ENCODE data around the gene PRKAB2.
"Not testable (repeated sequence)": the region's sequence is repeated elsewhere in the genome, so short reads cannot be mapped to it uniquely, and the experiment has no call there.

Gene PRKAB2

DNA sequence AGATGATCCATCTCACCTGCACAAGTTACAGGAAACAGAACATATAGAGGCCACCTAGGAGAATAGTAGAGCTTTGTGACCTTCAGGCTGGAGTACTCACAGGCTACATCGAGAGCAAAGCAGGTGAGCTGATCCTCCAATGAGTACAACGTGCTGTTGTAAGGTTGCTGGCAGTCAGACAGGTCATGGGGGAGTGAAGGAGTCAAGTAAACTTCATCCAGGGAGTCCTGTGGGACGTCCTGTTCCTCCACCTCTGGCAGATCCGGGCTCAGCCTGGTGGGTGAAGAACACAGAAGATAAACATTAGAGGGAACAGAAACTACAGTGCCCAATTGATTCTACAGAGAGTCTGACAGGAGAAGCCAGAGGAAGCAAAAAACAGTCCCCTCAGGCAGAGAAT lies 62.5 kb downstream of the PRKAB2 start:
- no peak for DNase-seq (ENCODE audit: low read depth)

DNA sequence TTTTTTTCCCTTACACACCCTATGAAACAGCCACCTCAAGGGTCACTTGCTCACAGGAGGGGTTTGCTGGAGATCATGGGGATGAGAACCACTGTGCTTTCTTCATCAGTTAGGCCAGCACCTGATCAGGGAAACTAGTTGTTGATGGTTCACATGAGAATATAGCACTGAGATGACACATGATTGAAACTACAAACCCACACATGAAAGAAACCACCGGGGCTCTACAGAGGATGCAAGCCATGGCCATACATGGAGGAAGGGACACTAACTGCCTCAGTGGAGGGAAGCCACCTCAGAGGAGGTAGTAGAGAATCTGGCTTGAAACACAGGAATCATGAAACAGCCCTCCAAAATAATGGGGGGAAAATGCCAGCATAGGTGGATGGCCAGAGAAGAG lies 63.2 kb downstream of the PRKAB2 start:
- DNase-seq (ENCODE audit: low read depth), result no peak

DNA sequence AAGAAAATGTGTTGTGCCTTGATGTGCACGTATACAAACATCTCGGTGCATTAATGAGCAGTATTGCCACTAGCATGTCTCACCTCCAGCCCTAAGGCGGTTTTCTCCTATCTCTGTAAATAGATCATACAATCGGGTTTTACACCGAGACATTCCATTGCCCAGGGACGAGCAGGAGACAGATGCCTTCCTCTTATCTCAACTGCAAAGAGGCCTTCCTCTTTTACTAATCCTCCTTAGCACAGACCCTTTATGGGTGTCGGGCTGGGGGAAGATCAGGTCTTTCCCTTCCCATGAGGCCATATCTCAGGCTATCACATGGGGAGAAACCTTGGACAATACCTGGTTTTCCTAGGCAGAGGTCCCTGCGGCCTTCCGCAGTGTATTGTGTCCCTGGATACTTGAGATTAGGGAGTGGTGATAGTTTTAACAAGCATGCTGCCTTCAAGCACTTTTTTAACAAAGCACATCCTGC lies 65.8 kb downstream of the PRKAB2 start:
- DNase-seq (ENCODE audit: low read depth), result not testable (repeated sequence)

DNA sequence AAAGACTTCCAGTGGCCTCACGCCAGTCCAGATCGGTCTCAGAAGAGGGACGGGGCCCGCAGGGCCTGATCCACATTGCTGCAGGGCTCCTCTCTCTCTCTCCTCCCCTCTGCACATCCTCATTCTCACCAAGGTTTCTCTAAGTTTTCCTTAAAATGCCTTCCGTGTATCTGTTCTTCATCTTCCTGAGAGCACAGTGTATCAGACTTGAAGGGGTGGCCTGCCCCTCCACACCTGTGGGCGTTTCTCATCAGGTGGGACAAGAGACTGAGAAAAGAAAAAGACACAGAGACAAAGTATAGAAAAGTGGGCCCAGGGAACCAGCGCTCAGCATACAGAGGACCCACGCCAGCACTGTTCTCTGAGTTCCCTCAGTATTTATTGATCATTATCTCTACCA lies 66.4 kb downstream of the PRKAB2 start:
- no peak for DNase-seq (ENCODE audit: low read depth)
